MCF 10A (cell line): ENCODE measurements around the gene SDR39U1. TPM values are rescaled to one million over a fixed set of nuclear protein-coding genes. Genes with fewer than 3 reads are reported as not detected.
A peak's percentile ranks its signal among the peaks of the same experiment; 100 is the strongest.
"Not testable (repeated sequence)": the region's sequence is repeated elsewhere in the genome, so short reads cannot be mapped to it uniquely, and the experiment has no call there.

ENCODE experiments used
- BruUV-seq: library from RNA; stranded (reverse); fragments of 400-500 nt; replicated peaks from 2 replicates; lab custom pipeline; 2021; lab: Mats Ljungman, UMichigan
- CTCF ChIA-PET: fragments of 300-600 bp; sonication (Branson Sonifier 250); formaldehyde crosslinking; extraction: SDS; loops from one replicate; lab custom pipeline; 2021; ENCODE audit warnings: antibody characterized with exemption, inconsistent platforms; lab: Yijun Ruan, JAX
- POLR2A ChIA-PET: fragments of 300-600, 350-650 bp; sonication (Branson Sonifier 250); formaldehyde crosslinking; extraction: SDS; loops from one replicate; lab custom pipeline; 2020; ENCODE audit warnings: antibody characterized with exemption, inconsistent platforms; lab: Yijun Ruan, JAX
- DNase-seq: peaks from one replicate; pipeline ENCODE4 v3.0.0-alpha.2; 2018; ENCODE audit not compliant: unreplicated experiment
- H3K27ac Mint-ChIP-seq: one replicate; pipeline ENCODE4 v1.8.0; 2022; ENCODE audit warnings: mild to moderate bottlenecking, low read depth, mixed read lengths; ENCODE audit not compliant: unreplicated experiment
- H3K27me3 Mint-ChIP-seq: one replicate; pipeline ENCODE4 v1.8.0; 2022; ENCODE audit warnings: mixed read lengths; ENCODE audit not compliant: insufficient read depth, unreplicated experiment
- H3K36me3 Mint-ChIP-seq: one replicate; pipeline ENCODE4 v1.8.0; 2022; ENCODE audit warnings: mild to moderate bottlenecking, moderate library complexity, mixed read lengths; ENCODE audit not compliant: insufficient read depth, unreplicated experiment
- H3K4me1 Mint-ChIP-seq: one replicate; pipeline ENCODE4 v1.8.0; 2022; ENCODE audit warnings: mixed read lengths; ENCODE audit not compliant: insufficient read depth, unreplicated experiment
- H3K4me3 Mint-ChIP-seq: one replicate; pipeline ENCODE4 v1.8.0; 2022; ENCODE audit warnings: mild to moderate bottlenecking, moderate library complexity, mixed read lengths; ENCODE audit not compliant: unreplicated experiment
- H3K9me3 Mint-ChIP-seq: one replicate; pipeline ENCODE4 v1.8.0; 2022; ENCODE audit warnings: mixed read lengths; ENCODE audit not compliant: unreplicated experiment
- CTCF ChIP-seq: fragments of 200-600 bp; IDR thresholded peaks from one replicate; pipeline ENCODE4 v1.8.0; 2022; ENCODE audit warnings: antibody characterized with exemption, mild to moderate bottlenecking; ENCODE audit not compliant: unreplicated experiment
- intact Hi-C: fragments of 100-400 bp; cut with micrococcal nuclease; formaldehyde crosslinking; loops from 2 replicates; pipeline ENCODE4 v1.14.1; 2022
- total RNA-seq: library from RNA; stranded (reverse); gene quantifications from 2 replicates; pipeline ENCODE4 v1.2.3, GENCODE V29; 2022

The SDR39U1 gene
- total RNA-seq, 1 experiment from 2014 or later: 58.7 TPM

DNA sequence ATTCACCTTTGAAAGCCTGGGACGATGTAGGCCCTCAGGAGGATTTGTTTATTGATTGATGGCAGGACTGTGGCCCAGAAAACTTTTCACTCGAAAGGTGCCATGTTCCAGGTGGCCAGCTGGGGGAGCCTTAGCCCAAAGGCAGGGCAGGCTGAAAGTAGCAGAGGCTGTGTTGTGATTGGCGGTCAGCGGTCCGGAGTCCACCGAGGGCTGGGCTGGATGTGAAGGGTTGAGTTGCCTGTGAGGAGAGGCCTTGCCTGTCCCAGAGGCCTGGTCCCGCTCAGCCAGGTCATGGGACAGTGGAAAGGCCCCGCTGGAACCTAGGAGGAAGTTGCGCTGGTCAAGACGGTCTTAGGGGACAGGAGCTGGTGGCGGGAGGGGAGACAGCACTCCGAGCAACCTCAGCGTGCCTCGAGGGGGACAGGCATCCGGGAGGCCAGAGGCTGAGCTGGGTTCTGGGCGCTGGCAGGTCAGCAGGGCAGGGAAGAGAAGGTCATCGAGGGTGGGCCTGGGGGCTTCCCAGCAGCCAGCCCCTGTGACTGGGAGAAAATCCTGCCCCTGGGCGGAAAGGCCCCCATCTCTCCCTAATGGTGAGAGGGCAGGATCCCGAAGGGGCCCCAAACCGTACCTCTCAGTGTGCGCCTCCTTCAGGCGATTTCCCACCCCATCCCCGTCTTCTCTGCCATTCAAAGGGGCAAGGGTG is 39.2 kb upstream of the SDR39U1 start:
- Mint-ChIP-seq H3K9me3 (no peaks in the 10 kb centered on the region), H3K4me3 (no peak overlapping the region), H3K4me1 (no peaks in the 10 kb centered on the region), H3K36me3 (no peaks in the 10 kb centered on the region), H3K27ac (no peak overlapping the region), H3K27me3 (no peaks in the 10 kb centered on the region)
- POLR2A ChIA-PET: no interaction called here
- peak; percentile 50 for TF ChIP-seq CTCF
- intact Hi-C loops: loop anchor here (1.0 kb wide), 1 partner anchor 198 kb away; no protein-coding TSS in a partner anchor
- CTCF ChIA-PET: interaction anchor here (0.6 to 1.2 kb wide), 3 partner anchors 23 to 378 kb away, joined by 3 to 4 read pairs (median 3); no protein-coding TSS in a partner anchor
- DNase-seq: peak; percentile 51
- no TSS peak for BruUV-seq

DNA sequence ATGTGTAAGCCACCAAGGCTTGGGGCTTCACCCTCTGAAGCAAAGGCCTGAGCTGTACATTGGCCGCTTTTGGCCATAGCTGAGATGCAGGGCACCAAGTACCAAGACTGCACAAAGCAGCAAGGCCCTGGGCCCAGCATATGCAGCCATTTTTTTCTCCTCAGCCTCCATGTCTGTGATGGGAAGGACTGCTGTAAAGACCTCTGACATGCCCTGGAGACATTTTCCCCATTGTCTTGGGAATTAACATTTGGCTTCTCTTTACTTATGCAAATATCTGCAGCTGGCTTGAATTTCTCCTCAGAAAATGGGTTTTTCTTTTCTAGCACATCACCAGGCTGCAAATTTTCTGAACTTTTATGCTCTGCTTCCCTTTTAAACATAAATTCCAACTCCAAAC is 37.4 kb upstream of the SDR39U1 start:
- H3K27ac Mint-ChIP-seq, H3K9me3 Mint-ChIP-seq, POLR2A ChIA-PET, DNase-seq, BruUV-seq, CTCF ChIA-PET, intact Hi-C loops, H3K4me3 Mint-ChIP-seq, H3K36me3 Mint-ChIP-seq, H3K27me3 Mint-ChIP-seq, H3K4me1 Mint-ChIP-seq: not testable (repeated sequence)

GRCh38 chr14:24475261-24475660 is 32.7 kb upstream of the SDR39U1 start:
- Mint-ChIP-seq H3K9me3 (no peaks in the 10 kb centered on the region), H3K4me1 (no peaks in the 10 kb centered on the region), H3K36me3 (no peaks in the 10 kb centered on the region), H3K27ac (no peak overlapping the region), H3K27me3 (no peaks in the 10 kb centered on the region), H3K4me3 (no peak overlapping the region)
- CTCF ChIA-PET: interaction anchor here (0.6 to 1.4 kb wide), 2 partner anchors 9 to 1578 kb away, joined by 3 to 4 read pairs; no protein-coding TSS in a partner anchor
- no peak for TF ChIP-seq CTCF
- intact Hi-C loops: no loop called here
- DNase-seq: no peak
- POLR2A ChIA-PET: no interaction called here
- BruUV-seq: no TSS peak

DNA sequence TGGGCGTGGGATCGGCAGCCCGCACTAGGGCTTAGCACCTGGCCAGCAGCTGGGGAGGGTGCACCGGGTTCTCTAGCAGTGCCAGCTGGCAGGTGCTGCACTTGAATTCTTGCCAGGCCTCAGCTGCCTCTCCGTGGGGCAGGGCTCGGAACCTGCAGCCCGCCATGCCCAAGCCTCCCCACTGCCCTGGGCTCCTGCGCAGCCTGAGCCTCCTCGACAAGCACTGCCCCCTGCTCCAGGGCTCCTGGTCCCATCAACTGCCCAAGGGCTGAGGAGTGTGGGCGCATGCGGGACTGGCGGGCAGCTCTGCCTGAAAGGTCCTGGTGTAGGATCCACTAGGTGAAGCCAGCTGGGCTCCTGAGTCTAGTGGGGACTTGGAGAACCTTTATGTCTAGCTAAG is 30.6 kb upstream of the SDR39U1 start:
- BruUV-seq: no TSS peak
- DNase-seq: no peak
- Mint-ChIP-seq H3K27ac (no peak overlapping the region), H3K4me3 (no peak overlapping the region), H3K9me3 (no peaks in the 10 kb centered on the region), H3K27me3 (no peaks in the 10 kb centered on the region), H3K36me3 (no peaks in the 10 kb centered on the region), H3K4me1 (no peaks in the 10 kb centered on the region)
- ChIA-PET CTCF (no interaction called here), POLR2A (no interaction called here)
- intact Hi-C loops: no loop called here
- no peak for TF ChIP-seq CTCF

DNA sequence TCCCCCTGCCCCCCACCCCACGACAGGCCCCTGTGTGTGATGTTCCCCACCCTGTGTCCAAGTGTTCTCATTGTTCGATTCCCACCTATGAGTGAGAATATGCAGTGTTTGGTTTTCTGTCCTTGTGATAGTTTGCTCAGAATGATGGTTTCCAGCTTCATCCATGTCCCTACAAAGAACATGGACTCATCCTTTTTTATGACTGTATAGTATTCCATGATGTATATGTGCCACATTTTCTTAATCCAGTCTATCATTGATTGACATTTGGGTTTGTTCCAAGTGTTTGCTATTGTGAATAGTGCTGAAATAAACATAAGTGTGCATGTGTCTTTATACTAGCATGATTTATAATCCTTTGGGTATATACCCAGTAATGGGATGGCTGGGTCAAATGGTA is 27.9 kb upstream of the SDR39U1 start:
- CTCF ChIA-PET, H3K4me1 Mint-ChIP-seq, H3K9me3 Mint-ChIP-seq, H3K36me3 Mint-ChIP-seq, H3K27me3 Mint-ChIP-seq, DNase-seq, H3K27ac Mint-ChIP-seq, H3K4me3 Mint-ChIP-seq, BruUV-seq, intact Hi-C loops, POLR2A ChIA-PET: not testable (repeated sequence)
